ENCODE results near the gene KRTAP12-3.
"Not testable (repeated sequence)": the region's sequence is repeated elsewhere in the genome, so short reads cannot be mapped to it uniquely, and the experiment has no call there.

Gene KRTAP12-3

GRCh38 chr21:44682580-44683151, 24.9 kb downstream of the KRTAP12-3 start:
- no peak for DNase-seq (ENCODE audit: low read depth in 2 of 3, low spot score in 1 of 3)

- DNase-seq (ENCODE audit: low read depth in 2 of 3, low spot score in 1 of 3), result no peak
Observed at GRCh38 chr21:44684077-44684476, 26.3 kb downstream of the KRTAP12-3 start.

GRCh38 chr21:44684483-44684882, 26.8 kb downstream of the KRTAP12-3 start:
- DNase-seq (ENCODE audit: low read depth in 2 of 3, low spot score in 1 of 3), result no peak

GRCh38 chr21:44685050-44685449, 27.3 kb downstream of the KRTAP12-3 start:
- not testable (repeated sequence) for DNase-seq (ENCODE audit: low read depth in 2 of 3, low spot score in 1 of 3)

GRCh38 chr21:44686000-44686781, 28.5 kb downstream of the KRTAP12-3 start:
- DNase-seq (ENCODE audit: low read depth in 2 of 3, low spot score in 1 of 3), result no peak

GRCh38 chr21:44686843-44687561, 29.3 kb downstream of the KRTAP12-3 start:
- DNase-seq (ENCODE audit: low read depth in 2 of 3, low spot score in 1 of 3), result no peak

GRCh38 chr21:44687671-44688070, 29.9 kb downstream of the KRTAP12-3 start:
- no peak for DNase-seq (ENCODE audit: low read depth in 2 of 3, low spot score in 1 of 3)

GRCh38 chr21:44689740-44690139, 32.0 kb downstream of the KRTAP12-3 start:
- DNase-seq (ENCODE audit: low read depth in 2 of 3, low spot score in 1 of 3), result not testable (repeated sequence)

- DNase-seq (ENCODE audit: low read depth in 2 of 3, low spot score in 1 of 3), result no peak
Observed at GRCh38 chr21:44691686-44692085, 34.0 kb downstream of the KRTAP12-3 start.

GRCh38 chr21:44692798-44693512, 35.2 kb downstream of the KRTAP12-3 start:
- no peak for DNase-seq (ENCODE audit: low read depth in 2 of 3, low spot score in 1 of 3)

GRCh38 chr21:44694776-44695175, 37.0 kb downstream of the KRTAP12-3 start:
- DNase-seq (ENCODE audit: low read depth in 2 of 3, low spot score in 1 of 3), result no peak

GRCh38 chr21:44695184-44695583, 37.5 kb downstream of the KRTAP12-3 start:
- no peak for DNase-seq (ENCODE audit: low read depth in 2 of 3, low spot score in 1 of 3)

GRCh38 chr21:44695641-44696040, 37.9 kb downstream of the KRTAP12-3 start:
- no peak for DNase-seq (ENCODE audit: low read depth in 2 of 3, low spot score in 1 of 3)

- no peak for DNase-seq (ENCODE audit: low read depth in 2 of 3, low spot score in 1 of 3)
Observed at GRCh38 chr21:44696572-44696971, 38.8 kb downstream of the KRTAP12-3 start.

- DNase-seq (ENCODE audit: low read depth in 2 of 3, low spot score in 1 of 3), result not testable (repeated sequence)
Observed at GRCh38 chr21:44697172-44697810, 39.6 kb downstream of the KRTAP12-3 start, which contains the start of gene KRTAP10-12. TSS of gene KRTAP10-12 (plus strand) at chr21:44697172. CDS start at chr21:44697202, 30 bp downstream.

GRCh38 chr21:44697811-44698734, 40.3 kb downstream of the KRTAP12-3 start:
- DNase-seq (ENCODE audit: low read depth in 2 of 3, low spot score in 1 of 3), result no peak

GRCh38 chr21:44699502-44700001, 41.8 kb downstream of the KRTAP12-3 start:
- DNase-seq (ENCODE audit: low read depth in 2 of 3, low spot score in 1 of 3), result no peak

GRCh38 chr21:44700101-44701022, 42.6 kb downstream of the KRTAP12-3 start:
- no peak for DNase-seq (ENCODE audit: low read depth in 2 of 3, low spot score in 1 of 3)

GRCh38 chr21:44701023-44701400, 43.3 kb downstream of the KRTAP12-3 start:
- no peak for DNase-seq (ENCODE audit: low read depth in 2 of 3, low spot score in 1 of 3)
